GM23338 (cell line): ENCODE measurements around the gene ITPRID2. TPM values are rescaled to one million over a fixed set of nuclear protein-coding genes. Genes with fewer than 3 reads are reported as not detected.

Experiments used
- ATAC-seq: fragments of 200-7000 bp; cut with Tn5 transposase; 3 replicates; pipeline ENCODE4 v1.9.1; 2020
- DNase-seq: peaks from one replicate; pipeline ENCODE4 v3.0.0-alpha.2; 2015; ENCODE audit warnings: low spot score
- H2AFZ ChIP-seq: fragments of 200-600 bp; sonication (generic); 2 replicates; pipeline ENCODE4 v1.8.0; 2016; ENCODE audit warnings: antibody characterized with exemption, mild to moderate bottlenecking, moderate library complexity
- H3F3A ChIP-seq: fragments of 200-600 bp; sonication (generic); replicated peaks from 2 replicates; pipeline ENCODE4 v1.8.0; 2017; ENCODE audit warnings: antibody characterized with exemption, mixed run types, low read depth
- H3K27ac ChIP-seq: fragments of 200-600 bp; sonication (generic); 2 replicates; pipeline ENCODE4 v1.6.1; 2016; ENCODE audit warnings: low read depth
- H3K27me3 ChIP-seq: fragments of 200-600 bp; sonication (generic); 2 replicates; pipeline ENCODE4 v1.8.0; 2016; ENCODE audit warnings: mild to moderate bottlenecking, mixed run types, moderate library complexity; ENCODE audit not compliant: insufficient read depth
- H3K36me3 ChIP-seq: fragments of 200-600 bp; sonication (generic); 2 replicates; pipeline ENCODE4 v1.8.0; 2016; ENCODE audit warnings: mild to moderate bottlenecking; ENCODE audit not compliant: insufficient read depth
- H3K4me1 ChIP-seq: fragments of 200-600 bp; sonication (generic); 2 replicates; pipeline ENCODE4 v1.8.0; 2016; ENCODE audit warnings: mild to moderate bottlenecking, moderate library complexity; ENCODE audit not compliant: insufficient read depth
- H3K4me2 ChIP-seq: fragments of 200-600 bp; sonication (generic); 2 replicates; pipeline ENCODE4 v1.7.1; 2017; ENCODE audit warnings: mixed run types
- H3K4me3 ChIP-seq: fragments of 200-600 bp; sonication (generic); 2 replicates; pipeline ENCODE4 v1.6.1; 2016; ENCODE audit warnings: mixed run types
- H3K79me2 ChIP-seq: fragments of 200-600 bp; sonication (generic); replicated peaks from 2 replicates; pipeline ENCODE4 v1.8.0; 2017; ENCODE audit warnings: mild to moderate bottlenecking; ENCODE audit not compliant: insufficient read depth
- H3K9me2 ChIP-seq: fragments of 200-600 bp; sonication (generic); 2 replicates; pipeline ENCODE4 v1.8.0; 2017; ENCODE audit not compliant: insufficient read depth
- H4K20me1 ChIP-seq: fragments of 200-600 bp; sonication (generic); replicated peaks from 2 replicates; pipeline ENCODE4 v1.8.0; 2017; ENCODE audit warnings: mild to moderate bottlenecking; ENCODE audit not compliant: insufficient read depth
- H3K27ac Mint-ChIP-seq: 2 replicates; pipeline ENCODE4 v1.8.0; 2020; ENCODE audit warnings: inconsistent platforms, mild to moderate bottlenecking, moderate library complexity, mixed read lengths
- H3K27me3 Mint-ChIP-seq: 3 replicates; pipeline ENCODE4 v1.8.0; 2022; ENCODE audit warnings: low read depth, mild to moderate bottlenecking, moderate library complexity, mixed read lengths, inconsistent platforms; ENCODE audit not compliant: insufficient read depth, poor library complexity
- H3K36me3 Mint-ChIP-seq: 3 replicates; pipeline ENCODE4 v1.8.0; 2021; ENCODE audit warnings: low read depth, mild to moderate bottlenecking, inconsistent platforms, moderate library complexity, mixed read lengths
- H3K4me1 Mint-ChIP-seq: 3 replicates; pipeline ENCODE4 v1.8.0; 2020; ENCODE audit warnings: mild to moderate bottlenecking, inconsistent platforms, mixed read lengths
- H3K4me3 Mint-ChIP-seq: 3 replicates; pipeline ENCODE4 v1.8.0; 2021; ENCODE audit warnings: moderate library complexity, mild to moderate bottlenecking, inconsistent platforms, mixed read lengths
- H3K9me3 Mint-ChIP-seq: 3 replicates; pipeline ENCODE4 v1.8.0; 2020; ENCODE audit warnings: moderate library complexity, mild to moderate bottlenecking, inconsistent platforms, mixed read lengths
- CREB1 ChIP-seq: fragments of 250-450 bp; sonication (Bioruptor Pico); IDR thresholded peaks from 2 replicates; pipeline ENCODE4 v1.5.0; 2020; ENCODE audit warnings: low read depth, mild to moderate bottlenecking, moderate library complexity
- CTCF ChIP-seq, 2 experiments: fragments of 200-600 bp in 1 of 2; sonication (generic) in 1 of 2; conservative IDR thresholded peaks; 2 replicates each; pipeline versions ENCODE4 v1.5.1 to v1.6.1; 2016 to 2017; ENCODE audit warnings: antibody characterized with exemption in 2 of 2, low read depth in 2 of 2, mild to moderate bottlenecking in 2 of 2, moderate library complexity in 1 of 2
- ETS1 ChIP-seq: IDR thresholded peaks from 2 replicates; pipeline ENCODE4 v1.6.1; 2016; ENCODE audit warnings: antibody characterized with exemption
- EZH2 ChIP-seq: fragments of 200-600 bp; sonication (generic); IDR thresholded peaks from one replicate; pipeline ENCODE4 v1.8.0; 2017; ENCODE audit warnings: antibody characterized with exemption, mild to moderate bottlenecking, low read depth; ENCODE audit not compliant: unreplicated experiment
- EZH2phosphoT487 ChIP-seq: fragments of 200-600 bp; sonication (generic); IDR thresholded peaks from one replicate; pipeline ENCODE4 v1.8.1; 2018; ENCODE audit warnings: antibody characterized with exemption; ENCODE audit not compliant: unreplicated experiment
- JUNB ChIP-seq: IDR thresholded peaks from one replicate; pipeline ENCODE4 v1.6.1; 2016; ENCODE audit warnings: antibody characterized with exemption; ENCODE audit not compliant: unreplicated experiment
- NANOG ChIP-seq: IDR thresholded peaks from 2 replicates; pipeline ENCODE4 v1.6.1; 2016; ENCODE audit warnings: antibody characterized with exemption, borderline replicate concordance
- POLR2AphosphoS5 ChIP-seq: IDR thresholded peaks from 2 replicates; pipeline ENCODE4 v1.6.1; 2016; ENCODE audit warnings: antibody characterized with exemption, low read depth
- REST ChIP-seq: IDR thresholded peaks from one replicate; pipeline ENCODE4 v1.6.1; 2018; ENCODE audit warnings: antibody characterized with exemption; ENCODE audit not compliant: unreplicated experiment
- STAT1 ChIP-seq: IDR thresholded peaks from one replicate; pipeline ENCODE4 v1.6.1; 2016; ENCODE audit warnings: antibody characterized with exemption; ENCODE audit not compliant: unreplicated experiment
- ZNF114 ChIP-seq: fragments of 250-450 bp; sonication (Bioruptor Pico); IDR thresholded peaks from 2 replicates; pipeline ENCODE4 v1.5.0; 2020; ENCODE audit warnings: mild to moderate bottlenecking, moderate library complexity
- ZNF331 ChIP-seq: fragments of 250-450 bp; sonication (Bioruptor Pico); IDR thresholded peaks from 2 replicates; pipeline ENCODE4 v1.5.0; 2020; ENCODE audit warnings: low read depth, mild to moderate bottlenecking, moderate library complexity
- ZNF462 ChIP-seq: fragments of 250-450 bp; sonication (Bioruptor Pico); IDR thresholded peaks from 2 replicates; pipeline ENCODE4 v1.5.0; 2020; ENCODE audit warnings: mild to moderate bottlenecking, moderate library complexity
- polyA plus RNA-seq: library from polyadenylated mRNA; unstranded; fragments of >200 nt; fragmentation: Nextera tagmentation; extraction: Ambion mirVana; gene quantifications from 2 replicates; pipeline ENCODE4 v1.2.1, GENCODE V29; 2016
- total RNA-seq: library from RNA; depleted of rRNA; stranded (reverse); fragments of >200 nt; shearing (Covaris generic); gene quantifications from 2 replicates; pipeline ENCODE4 v1.2.3, GENCODE V29; 2014

The ITPRID2 gene
- total and polyA plus RNA-seq, 2 experiments from 2014 or later = 4.4 to 12.0 TPM

GRCh38 chr2:181861379-181861778 is 30.2 kb upstream of the ITPRID2 start:
- no peaks in the 10 kb centered on the region for H3K27me3 Mint-ChIP-seq
- DNase-seq (peak; percentile 8), ATAC-seq (no peak)
- H3K27ac Mint-ChIP-seq = peak overlapping the region; percentile 38; the same call in 1 of the 2 replicates
- Histone ChIP-seq H3K4me3 (no peak overlapping the region), H3K4me1 (no peaks in the 10 kb centered on the region), H3K36me3 (no peaks in the 10 kb centered on the region), H4K20me1 (no peaks in the 10 kb centered on the region), H3K79me2 (no peaks in the 10 kb centered on the region), H3K27ac (no peak overlapping the region), H3K4me2 (no peak overlapping the region), H3K9me2 (no peaks in the 10 kb centered on the region), H3F3A (no peaks in the 10 kb centered on the region), H2AFZ (peak overlapping the region; percentile 80), H3K27me3 (no peaks in the 10 kb centered on the region)
- H3K4me3 Mint-ChIP-seq = no peak overlapping the region
- H3K4me1 Mint-ChIP-seq = no peaks in the 10 kb centered on the region; the same call in 2 of the 3 replicates
- no peaks in the 10 kb centered on the region for H3K9me3 Mint-ChIP-seq
- TF ChIP-seq EZH2 (no peak), POLR2AphosphoS5 (no peak), STAT1 (no peak), ETS1 (no peak), ZNF331 (CRISPR knock-in tag) (no peak), CTCF (conservative IDR thresholded peaks at IDR 0.05; ENCODE audit: low read depth in 2 of 2) (no peak), ZNF462 (no peak), EZH2phosphoT487 (no peak), REST (no peak), ZNF114 (CRISPR knock-in tag) (no peak), NANOG (no peak), JUNB (no peak), CREB1 (CRISPR knock-in tag) (no peak)
- H3K36me3 Mint-ChIP-seq = no peaks in the 10 kb centered on the region
